ENCODE results near the gene SHROOM3. TPM values are rescaled to one million over a fixed set of nuclear protein-coding genes. Genes with fewer than 3 reads are reported as not detected.

SHROOM3 gene
- total RNA-seq, 2 donors from 2014 or later, result 139 to 171 TPM

DNA sequence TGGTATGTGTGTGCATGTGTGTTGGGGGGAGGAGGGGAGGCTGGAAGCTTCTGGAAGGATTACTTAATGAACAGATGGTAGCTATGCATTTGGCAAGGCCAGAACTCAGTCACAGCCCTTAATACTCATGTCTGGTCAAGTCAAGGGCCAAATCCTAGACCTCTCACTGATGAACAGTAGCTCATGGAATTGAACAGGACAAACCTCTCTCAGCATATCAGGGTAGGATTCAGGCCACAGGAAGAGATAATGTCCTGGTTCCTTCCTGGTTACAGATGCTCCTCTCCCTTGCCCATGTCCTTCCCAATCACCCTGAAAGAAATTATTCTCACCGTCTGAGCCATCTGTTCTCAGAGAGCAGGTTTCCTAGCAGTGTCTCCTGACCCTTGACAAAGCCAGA, 297.2 kb downstream of the SHROOM3 start:
- DNase-seq (ENCODE audit: low spot score) (no peak), ATAC-seq (ENCODE audit: insufficient number of reproducible peaks, low FRiP score, low read depth) (no peak)
- no peak overlapping the region for H3K4me3 ChIP-seq
- H3K36me3 ChIP-seq, result peaks cover 12% of the 10 kb centered on the region
- H3K27ac ChIP-seq, result no peak overlapping the region
- TF ChIP-seq, protein P1, sequence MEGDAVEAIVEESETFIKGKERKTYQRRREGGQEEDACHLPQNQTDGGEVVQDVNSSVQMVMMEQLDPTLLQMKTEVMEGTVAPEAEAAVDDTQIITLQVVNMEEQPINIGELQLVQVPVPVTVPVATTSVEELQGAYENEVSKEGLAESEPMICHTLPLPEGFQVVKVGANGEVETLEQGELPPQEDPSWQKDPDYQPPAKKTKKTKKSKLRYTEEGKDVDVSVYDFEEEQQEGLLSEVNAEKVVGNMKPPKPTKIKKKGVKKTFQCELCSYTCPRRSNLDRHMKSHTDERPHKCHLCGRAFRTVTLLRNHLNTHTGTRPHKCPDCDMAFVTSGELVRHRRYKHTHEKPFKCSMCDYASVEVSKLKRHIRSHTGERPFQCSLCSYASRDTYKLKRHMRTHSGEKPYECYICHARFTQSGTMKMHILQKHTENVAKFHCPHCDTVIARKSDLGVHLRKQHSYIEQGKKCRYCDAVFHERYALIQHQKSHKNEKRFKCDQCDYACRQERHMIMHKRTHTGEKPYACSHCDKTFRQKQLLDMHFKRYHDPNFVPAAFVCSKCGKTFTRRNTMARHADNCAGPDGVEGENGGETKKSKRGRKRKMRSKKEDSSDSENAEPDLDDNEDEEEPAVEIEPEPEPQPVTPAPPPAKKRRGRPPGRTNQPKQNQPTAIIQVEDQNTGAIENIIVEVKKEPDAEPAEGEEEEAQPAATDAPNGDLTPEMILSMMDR (IDR thresholded peaks at IDR 0.05), result no peak
- no peaks in the 10 kb centered on the region for H3K9me3 ChIP-seq
- H3K27me3 ChIP-seq (replicated peaks; ENCODE audit: insufficient read depth), result no peaks in the 10 kb centered on the region
- H3K4me1 ChIP-seq (ENCODE audit: control insufficient read depth in 1 of 2, low read depth in 2 of 2), result peaks cover 22 to 67% of the 10 kb centered on the region in 2 donors

- TF ChIP-seq, protein P1 (IDR thresholded peaks at IDR 0.05), result no peak
- Histone ChIP-seq H3K36me3 (peaks cover 12% of the 10 kb centered on the region), H3K9me3 (no peaks in the 10 kb centered on the region), H3K27ac (peak overlapping the region in 1 of 2 donors; percentile 11), H3K27me3 (replicated peaks; ENCODE audit: insufficient read depth) (no peaks in the 10 kb centered on the region), H3K4me3 (no peak overlapping the region), H3K4me1 (ENCODE audit: control insufficient read depth in 1 of 2, low read depth in 2 of 2) (peaks cover 27 to 77% of the 10 kb centered on the region in 2 donors)
- no peak for ATAC-seq (ENCODE audit: insufficient number of reproducible peaks, low FRiP score, low read depth)
- DNase-seq (ENCODE audit: low spot score), result no peak
These were observed 298.2 kb downstream of the SHROOM3 start for GRCh38 chr4:76733068-76733771.

DNA sequence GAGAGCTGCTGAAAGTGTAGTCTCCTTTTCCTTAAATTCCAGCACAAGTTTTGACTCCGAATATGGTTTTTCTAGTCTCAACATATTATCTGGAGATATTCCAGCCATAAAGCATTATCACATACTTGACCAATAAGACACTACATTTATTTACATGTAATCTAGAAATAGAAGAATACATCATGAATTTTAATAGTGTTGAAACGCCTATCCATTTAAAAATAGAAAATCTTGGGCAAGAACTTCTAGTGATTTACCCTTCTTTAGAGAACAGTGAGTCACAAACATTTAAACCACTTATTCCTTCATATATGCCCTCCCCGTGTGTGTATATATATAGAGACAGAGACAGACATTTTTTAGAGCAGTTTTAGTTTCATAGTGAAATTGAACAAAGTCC, 301.4 kb downstream of the SHROOM3 start:
- peaks cover 31 to 75% of the 10 kb centered on the region in 2 donors for H3K4me1 ChIP-seq (ENCODE audit: control insufficient read depth in 1 of 2, low read depth in 2 of 2)
- ATAC-seq (ENCODE audit: insufficient number of reproducible peaks, low FRiP score, low read depth) (peak; percentile 78), DNase-seq (ENCODE audit: low spot score) (no peak)
- H3K9me3 ChIP-seq, result no peaks in the 10 kb centered on the region
- peaks cover 32% of the 10 kb centered on the region for H3K36me3 ChIP-seq
- no peak overlapping the region for H3K4me3 ChIP-seq
- H3K27me3 ChIP-seq (replicated peaks; ENCODE audit: insufficient read depth), result no peaks in the 10 kb centered on the region
- H3K27ac ChIP-seq, result peak overlapping the region; percentile 97 to 98
- TF ChIP-seq, protein P1 (IDR thresholded peaks at IDR 0.05), result no peak

DNA sequence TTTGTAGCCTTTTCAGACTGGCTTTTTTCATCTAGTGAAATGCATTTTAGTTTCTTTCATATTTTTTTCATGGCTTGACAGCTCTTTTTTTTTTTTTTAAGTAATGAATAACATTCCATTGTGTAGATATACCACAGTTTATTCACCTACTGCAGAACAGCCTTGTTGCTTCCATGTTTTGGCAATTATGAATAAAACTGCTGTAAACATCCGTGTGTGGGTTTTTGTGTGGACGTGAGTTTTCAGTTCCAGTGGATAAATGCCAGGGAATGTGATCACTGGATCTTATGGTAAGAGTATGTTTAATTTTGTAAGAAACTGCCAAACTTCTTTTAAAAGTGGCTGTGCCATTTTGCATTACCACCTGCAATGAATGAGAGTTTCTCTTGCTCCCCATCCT, 302.2 kb downstream of the SHROOM3 start:
- DNase-seq (ENCODE audit: low spot score) (no peak), ATAC-seq (ENCODE audit: insufficient number of reproducible peaks, low FRiP score, low read depth) (no peak)
- TF ChIP-seq, protein P1 (IDR thresholded peaks at IDR 0.05), result no peak
- peaks cover 27% of the 10 kb centered on the region for H3K36me3 ChIP-seq
- peak overlapping the region; percentile 97 to 98 for H3K27ac ChIP-seq
- peaks cover 34 to 79% of the 10 kb centered on the region in 2 donors for H3K4me1 ChIP-seq (ENCODE audit: control insufficient read depth in 1 of 2, low read depth in 2 of 2)
- no peaks in the 10 kb centered on the region for H3K27me3 ChIP-seq (replicated peaks; ENCODE audit: insufficient read depth)
- H3K9me3 ChIP-seq, result no peaks in the 10 kb centered on the region
- no peak overlapping the region for H3K4me3 ChIP-seq

GRCh38 chr4:76737771-76738085, 302.7 kb downstream of the SHROOM3 start:
- Histone ChIP-seq H3K9me3 (no peaks in the 10 kb centered on the region), H3K27me3 (replicated peaks; ENCODE audit: insufficient read depth) (no peaks in the 10 kb centered on the region), H3K27ac (peak overlapping the region; percentile 97 to 98), H3K4me1 (ENCODE audit: control insufficient read depth in 1 of 2, low read depth in 2 of 2) (peaks cover 39 to 80% of the 10 kb centered on the region in 2 donors), H3K4me3 (no peak overlapping the region), H3K36me3 (peaks cover 27% of the 10 kb centered on the region)
- DNase-seq (ENCODE audit: low spot score), result no peak
- ATAC-seq (ENCODE audit: insufficient number of reproducible peaks, low FRiP score, low read depth), result no peak
- TF ChIP-seq, protein P1 (IDR thresholded peaks at IDR 0.05), result no peak
